Uterus (tissue), 2 donors: Measurements from ENCODE around the gene PRORP.

Experiments used
- CTCF ChIP-seq, 4 experiments: fragments of 200-600 bp in 2 of 4; fragments of 450-650 bp in 2 of 4; sonication (generic) in 2 of 4; IDR thresholded peaks; one replicate each; pipeline ENCODE4 v1.5.1; 2016 to 2019; ENCODE audit warnings: antibody characterized with exemption in 4 of 4, mild to moderate bottlenecking in 2 of 4, moderate library complexity in 1 of 4
- POLR2A ChIP-seq, 2 donors: fragments of 450-650 bp; IDR thresholded peaks; one replicate each; pipeline ENCODE4 v1.6.1; 2016; ENCODE audit warnings: antibody characterized with exemption in 2 of 2, mild to moderate bottlenecking in 1 of 2, moderate library complexity in 1 of 2

- no peak for TF ChIP-seq CTCF (IDR thresholded peaks at IDR 0.05)
- no peak for TF ChIP-seq POLR2A (IDR thresholded peaks at IDR 0.05)
Observed at GRCh38 chr14:35113308-35113950, 8.9 kb upstream of the PRORP start.
